ENCODE results near the gene BSN. TPM values are rescaled to one million over a fixed set of nuclear protein-coding genes. Genes with fewer than 3 reads are reported as not detected.

BSN gene
- total and polyA plus RNA-seq, 2 experiments from 2014 or later, result 1.2 to 2.1 TPM

- no peak for DNase-seq (ENCODE audit: low read depth in 1 of 2, low spot score in 1 of 2)
- Histone ChIP-seq H3K9me3 (ENCODE audit: low read depth) (no peaks in the 10 kb centered on the region), H3K36me3 (no peaks in the 10 kb centered on the region), H3K4me1 (ENCODE audit: low read depth) (no peaks in the 10 kb centered on the region), H3K27ac (no peak overlapping the region), H3K27me3 (no peaks in the 10 kb centered on the region), H3K4me3 (no peak overlapping the region)
- TF ChIP-seq, protein P1, sequence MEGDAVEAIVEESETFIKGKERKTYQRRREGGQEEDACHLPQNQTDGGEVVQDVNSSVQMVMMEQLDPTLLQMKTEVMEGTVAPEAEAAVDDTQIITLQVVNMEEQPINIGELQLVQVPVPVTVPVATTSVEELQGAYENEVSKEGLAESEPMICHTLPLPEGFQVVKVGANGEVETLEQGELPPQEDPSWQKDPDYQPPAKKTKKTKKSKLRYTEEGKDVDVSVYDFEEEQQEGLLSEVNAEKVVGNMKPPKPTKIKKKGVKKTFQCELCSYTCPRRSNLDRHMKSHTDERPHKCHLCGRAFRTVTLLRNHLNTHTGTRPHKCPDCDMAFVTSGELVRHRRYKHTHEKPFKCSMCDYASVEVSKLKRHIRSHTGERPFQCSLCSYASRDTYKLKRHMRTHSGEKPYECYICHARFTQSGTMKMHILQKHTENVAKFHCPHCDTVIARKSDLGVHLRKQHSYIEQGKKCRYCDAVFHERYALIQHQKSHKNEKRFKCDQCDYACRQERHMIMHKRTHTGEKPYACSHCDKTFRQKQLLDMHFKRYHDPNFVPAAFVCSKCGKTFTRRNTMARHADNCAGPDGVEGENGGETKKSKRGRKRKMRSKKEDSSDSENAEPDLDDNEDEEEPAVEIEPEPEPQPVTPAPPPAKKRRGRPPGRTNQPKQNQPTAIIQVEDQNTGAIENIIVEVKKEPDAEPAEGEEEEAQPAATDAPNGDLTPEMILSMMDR (IDR thresholded peaks at IDR 0.05; ENCODE audit: low read depth, low read length), result no peak
These were observed 38.8 kb downstream of the BSN start for GRCh38 chr3:49593041-49593440.

- H3K4me1 ChIP-seq (ENCODE audit: low read depth), result no peaks in the 10 kb centered on the region
These were observed 46.5 kb downstream of the BSN start for GRCh38 chr3:49600781-49601180.

DNA sequence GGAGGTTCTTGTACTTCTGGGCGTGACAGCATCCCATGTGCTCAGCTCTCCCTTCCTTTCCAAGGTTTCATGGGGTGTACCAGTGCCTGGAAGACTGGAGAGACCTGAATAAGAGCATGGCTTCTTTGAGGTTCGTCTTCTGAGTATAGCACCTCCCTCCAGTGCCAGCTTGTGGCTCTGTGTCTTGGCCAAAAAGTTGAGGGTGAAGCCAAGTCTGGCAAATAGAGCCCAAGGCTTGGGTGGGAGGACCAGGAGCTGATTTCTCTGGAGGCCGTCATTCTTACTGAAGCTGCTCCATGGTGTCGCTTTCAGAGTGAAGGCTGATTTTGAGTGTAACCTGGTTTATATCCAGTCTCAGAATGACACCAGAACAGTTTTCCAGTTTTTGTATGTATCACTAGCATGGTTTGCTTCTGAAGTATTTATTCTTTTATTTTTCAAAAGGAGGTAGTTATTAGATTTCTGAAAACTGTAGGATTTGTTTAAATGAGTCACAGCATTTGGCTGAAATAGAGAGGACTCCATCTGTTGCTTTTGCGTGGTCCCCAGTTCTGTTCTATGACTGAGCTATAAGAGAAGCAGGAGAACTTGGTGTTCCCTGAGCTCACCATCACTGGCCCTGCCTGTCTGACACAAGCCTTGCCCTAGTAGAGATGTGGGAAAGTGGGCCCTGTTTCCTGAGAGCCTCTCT, 47.2 kb downstream of the BSN start:
- TF ChIP-seq, protein P1 (IDR thresholded peaks at IDR 0.05; ENCODE audit: low read depth, low read length), result no peak
- no peaks in the 10 kb centered on the region for H3K4me1 ChIP-seq (ENCODE audit: low read depth)
- H3K36me3 ChIP-seq, result no peaks in the 10 kb centered on the region
- H3K9me3 ChIP-seq (ENCODE audit: low read depth), result no peaks in the 10 kb centered on the region
- DNase-seq (ENCODE audit: low read depth in 1 of 2, low spot score in 1 of 2), result no peak
- no peak overlapping the region for H3K27ac ChIP-seq
- H3K4me3 ChIP-seq, result no peak overlapping the region
- H3K27me3 ChIP-seq, result no peaks in the 10 kb centered on the region

More at GRCh38 chr3:49600781-49601180, 46.5 kb downstream of the BSN start:
- no peaks in the 10 kb centered on the region for H3K27me3 ChIP-seq
- TF ChIP-seq, protein P1 (IDR thresholded peaks at IDR 0.05; ENCODE audit: low read depth, low read length), result no peak
- H3K27ac ChIP-seq, result no peak overlapping the region
- H3K4me3 ChIP-seq, result no peak overlapping the region
- H3K36me3 ChIP-seq, result no peaks in the 10 kb centered on the region
- no peak for DNase-seq (ENCODE audit: low read depth in 1 of 2, low spot score in 1 of 2)
- H3K9me3 ChIP-seq (ENCODE audit: low read depth), result no peaks in the 10 kb centered on the region

GRCh38 chr3:49602049-49602554, 47.8 kb downstream of the BSN start:
- Histone ChIP-seq H3K9me3 (ENCODE audit: low read depth) (no peaks in the 10 kb centered on the region), H3K27me3 (no peaks in the 10 kb centered on the region), H3K27ac (no peak overlapping the region), H3K36me3 (no peaks in the 10 kb centered on the region), H3K4me3 (no peak overlapping the region), H3K4me1 (ENCODE audit: low read depth) (no peaks in the 10 kb centered on the region)
- no peak for DNase-seq (ENCODE audit: low read depth in 1 of 2, low spot score in 1 of 2)
- TF ChIP-seq, protein P1 (IDR thresholded peaks at IDR 0.05; ENCODE audit: low read depth, low read length), result no peak

GRCh38 chr3:49602877-49603411, 48.7 kb downstream of the BSN start:
- Histone ChIP-seq H3K27ac (no peak overlapping the region), H3K36me3 (no peaks in the 10 kb centered on the region), H3K9me3 (ENCODE audit: low read depth) (no peaks in the 10 kb centered on the region), H3K27me3 (no peaks in the 10 kb centered on the region), H3K4me3 (no peak overlapping the region), H3K4me1 (ENCODE audit: low read depth) (no peaks in the 10 kb centered on the region)
- no peak for DNase-seq (ENCODE audit: low read depth in 1 of 2, low spot score in 1 of 2)
- TF ChIP-seq, protein P1 (IDR thresholded peaks at IDR 0.05; ENCODE audit: low read depth, low read length), result no peak
